BLaER1 (cell line): ENCODE measurements around the gene CD37.
"Not testable (repeated sequence)": the region's sequence is repeated elsewhere in the genome, so short reads cannot be mapped to it uniquely, and the experiment has no call there.

ENCODE experiments used
- H3K27ac ChIP-seq: shearing (Covaris generic); formaldehyde crosslinking; 2 replicates; pipeline ENCODE4 v1.8.1; 2022
- H3K27me3 ChIP-seq: shearing (Covaris generic); formaldehyde crosslinking; 2 replicates; pipeline ENCODE4 v1.8.1; 2022
- H3K36me3 ChIP-seq: shearing (Covaris generic); formaldehyde crosslinking; 2 replicates; pipeline ENCODE4 v1.8.1; 2022
- H3K4me1 ChIP-seq: shearing (Covaris generic); formaldehyde crosslinking; 2 replicates; pipeline ENCODE4 v1.8.1; 2022
- H3K4me2 ChIP-seq: shearing (Covaris generic); formaldehyde crosslinking; 2 replicates; pipeline ENCODE4 v1.8.1; 2022
- H3K4me3 ChIP-seq: shearing (Covaris generic); formaldehyde crosslinking; 2 replicates; pipeline ENCODE4 v1.8.1; 2022
- H3K9ac ChIP-seq: shearing (Covaris generic); formaldehyde crosslinking; 2 replicates; pipeline ENCODE4 v1.8.1; 2022
- H3K9me3 ChIP-seq: shearing (Covaris generic); formaldehyde crosslinking; 2 replicates; pipeline ENCODE4 v1.8.1; 2022
- H4K20me1 ChIP-seq: shearing (Covaris generic); formaldehyde crosslinking; 2 replicates; pipeline ENCODE4 v1.8.1; 2022
- Cebpa-rat ChIP-seq: shearing (Covaris generic); IDR thresholded peaks from 2 replicates; pipeline ENCODE4 v1.8.1; 2022

CD37 gene

GRCh38 chr19:49335071-49335783 lies at the start of gene CD37:
CD37 (plus strand) TSS chr19:49335406; CDS start chr19:49335541, 135 bp downstream.
- H3K9me3 ChIP-seq = no peaks in the 10 kb centered on the region; the same call in 1 of the 2 replicates
- H3K9ac ChIP-seq = no peak within 1 kb of the TSS; the same call in 1 of the 2 replicates
- peak within 1 kb of the TSS; percentile 88 for H3K4me2 ChIP-seq
- peaks cover 72% of the 10 kb centered on the region for H3K4me1 ChIP-seq
- H4K20me1 ChIP-seq = peaks cover 6% of the 10 kb centered on the region; the same call in 1 of the 2 replicates
- no peaks in the 10 kb centered on the region for H3K36me3 ChIP-seq
- H3K27ac ChIP-seq = no peak within 1 kb of the TSS
- peak within 1 kb of the TSS; percentile 51 for H3K4me3 ChIP-seq
- H3K27me3 ChIP-seq = 0 out of 2 replicates have a peak, but pooled peaks cover 2% of the 10 kb centered on the region
- TF ChIP-seq Cebpa-rat = no peak

- H3K4me2 ChIP-seq = no peak overlapping the region
- no peak overlapping the region for H3K4me3 ChIP-seq
- no peak overlapping the region for H3K9ac ChIP-seq
- no peaks in the 10 kb centered on the region for H3K36me3 ChIP-seq
- H3K9me3 ChIP-seq = peaks cover 27% of the 10 kb centered on the region
- H3K27me3 ChIP-seq = no peaks in the 10 kb centered on the region
- no peaks in the 10 kb centered on the region for H3K4me1 ChIP-seq
- no peak overlapping the region for H3K27ac ChIP-seq
- no peaks in the 10 kb centered on the region for H4K20me1 ChIP-seq
- TF ChIP-seq Cebpa-rat = no peak
These were observed 48.0 kb upstream of the CD37 start for GRCh38 chr19:49287141-49287770.

- H3K27ac ChIP-seq, H3K4me1 ChIP-seq, H3K9ac ChIP-seq, H3K27me3 ChIP-seq, H4K20me1 ChIP-seq, H3K36me3 ChIP-seq, H3K4me3 ChIP-seq, H3K4me2 ChIP-seq: not testable (repeated sequence)
- peaks cover 27% of the 10 kb centered on the region for H3K9me3 ChIP-seq
These were observed 47.0 kb upstream of the CD37 start for GRCh38 chr19:49288205-49288604.

- not testable (repeated sequence) for H3K4me2 ChIP-seq, H3K27me3 ChIP-seq, H3K36me3 ChIP-seq, H3K4me3 ChIP-seq, H3K9ac ChIP-seq, H3K4me1 ChIP-seq, H3K27ac ChIP-seq, H4K20me1 ChIP-seq
- H3K9me3 ChIP-seq = peaks cover 27% of the 10 kb centered on the region
These were observed 45.9 kb upstream of the CD37 start for GRCh38 chr19:49289286-49289685.

GRCh38 chr19:49290517-49290916 lies 44.7 kb upstream of the CD37 start:
- H4K20me1 ChIP-seq = no peaks in the 10 kb centered on the region
- no peak for TF ChIP-seq Cebpa-rat

GRCh38 chr19:49294401-49294800 lies 40.8 kb upstream of the CD37 start:
- no peaks in the 10 kb centered on the region for H3K4me1 ChIP-seq
- H3K9me3 ChIP-seq = no peaks in the 10 kb centered on the region
- TF ChIP-seq Cebpa-rat = no peak
- H3K27me3 ChIP-seq = no peaks in the 10 kb centered on the region
- no peak overlapping the region for H3K4me3 ChIP-seq
- H3K27ac ChIP-seq = no peak overlapping the region
- H3K9ac ChIP-seq = no peak overlapping the region
- no peaks in the 10 kb centered on the region for H3K36me3 ChIP-seq
- H3K4me2 ChIP-seq = no peak overlapping the region
- no peaks in the 10 kb centered on the region for H4K20me1 ChIP-seq

More at GRCh38 chr19:49290517-49290916, 44.7 kb upstream of the CD37 start:
- H3K9ac ChIP-seq = no peak overlapping the region
- no peaks in the 10 kb centered on the region for H3K27me3 ChIP-seq
- H3K4me1 ChIP-seq = no peaks in the 10 kb centered on the region
- no peak overlapping the region for H3K4me3 ChIP-seq
- H3K36me3 ChIP-seq = no peaks in the 10 kb centered on the region
- no peak overlapping the region for H3K27ac ChIP-seq
- no peak overlapping the region for H3K4me2 ChIP-seq
- H3K9me3 ChIP-seq = peaks cover 27% of the 10 kb centered on the region

GRCh38 chr19:49295208-49295880 lies 39.9 kb upstream of the CD37 start:
- Histone ChIP-seq H3K27me3 (no peaks in the 10 kb centered on the region), H3K27ac (no peak overlapping the region), H3K4me3 (no peak overlapping the region), H3K36me3 (no peaks in the 10 kb centered on the region), H3K4me2 (no peak overlapping the region), H3K9ac (no peak overlapping the region), H4K20me1 (no peaks in the 10 kb centered on the region), H3K4me1 (no peaks in the 10 kb centered on the region), H3K9me3 (no peaks in the 10 kb centered on the region)
- TF ChIP-seq Cebpa-rat = no peak

- H3K27ac ChIP-seq = no peak overlapping the region
- no peaks in the 10 kb centered on the region for H3K9me3 ChIP-seq
- no peak overlapping the region for H3K4me2 ChIP-seq
- no peaks in the 10 kb centered on the region for H3K36me3 ChIP-seq
- H3K4me3 ChIP-seq = no peak overlapping the region
- H4K20me1 ChIP-seq = no peaks in the 10 kb centered on the region
- H3K27me3 ChIP-seq = no peaks in the 10 kb centered on the region
- H3K9ac ChIP-seq = no peak overlapping the region
- no peaks in the 10 kb centered on the region for H3K4me1 ChIP-seq
- no peak for TF ChIP-seq Cebpa-rat
These were observed 37.8 kb upstream of the CD37 start for GRCh38 chr19:49297403-49297802.

- H3K9me3 ChIP-seq, H3K4me1 ChIP-seq, H3K4me2 ChIP-seq, H3K27ac ChIP-seq, H3K36me3 ChIP-seq, H3K27me3 ChIP-seq, H3K9ac ChIP-seq, H3K4me3 ChIP-seq, H4K20me1 ChIP-seq: not testable (repeated sequence)
These were observed 36.6 kb upstream of the CD37 start for GRCh38 chr19:49298653-49299052.

- Histone ChIP-seq H3K4me3 (no peak overlapping the region), H4K20me1 (no peaks in the 10 kb centered on the region), H3K4me1 (no peaks in the 10 kb centered on the region), H3K27ac (no peak overlapping the region), H3K36me3 (no peaks in the 10 kb centered on the region), H3K4me2 (no peak overlapping the region), H3K9me3 (no peaks in the 10 kb centered on the region), H3K27me3 (no peaks in the 10 kb centered on the region), H3K9ac (no peak overlapping the region)
- no peak for TF ChIP-seq Cebpa-rat
These were observed 33.9 kb upstream of the CD37 start for GRCh38 chr19:49301165-49301865.
